SH-SY5Y (cell line): Measurements from ENCODE around the gene SCRN3.

Experiments used
- GATA2 ChIP-seq: IDR thresholded peaks from 2 replicates; pipeline ENCODE4 v1.6.1; 2011; ENCODE audit warnings: mild to moderate bottlenecking, low read depth, low read length
- GATA3 ChIP-seq: IDR thresholded peaks from 2 replicates; pipeline ENCODE4 v1.6.1; 2011; ENCODE audit warnings: low read depth, mild to moderate bottlenecking, low read length, moderate library complexity

GRCh38 chr2:174439323-174439722 lies 43.8 kb downstream of the SCRN3 start:
- TF ChIP-seq GATA3 (no peak), GATA2 (no peak)
